ENCODE data around the gene AMPD2. TPM values are rescaled to one million over a fixed set of nuclear protein-coding genes. Genes with fewer than 3 reads are reported as not detected.

The AMPD2 gene
- total RNA-seq, result 100 to 1,000 TPM in 3 of 5 donors, 10 to 100 TPM in 2; 90.2 to 285 (median 100) TPM
- total RNA-seq (2013), result 39.0 TPM
- 57.5 to 211 (median 91.3) reads per million in 29 experiments for total RNA-seq

GRCh38 chr1:109619576-109620400 is at the start of gene AMPD2, which contains the start of gene GNAT2:
AMPD2 (plus strand) TSS chr1:109619837; CDS start chr1:109621176, 1,339 bp downstream.
GNAT2 (minus strand) TSS chr1:109619616; CDS start chr1:109612870, 6,746 bp downstream.
- H3K4me3 ChIP-seq (ENCODE audit: control insufficient read depth in 1 of 2, extremely low read depth in 1 of 2, low read length in 1 of 2), result peak within 1 kb of the TSS; percentile 88 to 98
- no peaks in the 10 kb centered on the region for H3K9me3 ChIP-seq
- H3K27me3 Mint-ChIP-seq, result no peaks in the 10 kb centered on the region
- ATAC-seq (replicated peaks in 1 of 4) (peak; percentile 41 to 53 (median 46)), DNase-seq (peak; percentile 45 to 84 (median 57))
- POLR2A ChIA-PET, result interaction anchor here in 1 of 2 donors (0.6 kb wide), 1 partner anchor 71 kb away, joined by 4 read pairs; the partner anchor contains the start of gene GNAI3
- H3K36me3 Mint-ChIP-seq, result no peaks in the 10 kb centered on the region
- peaks cover 73 to 83% (median 73%) of the 10 kb centered on the region in 3 donors for H3K4me1 Mint-ChIP-seq
- WGBS (ENCODE audit: insufficient coverage), result under 1% methylated on average over 42 of the region's 47 CpGs
- H3K4me3 Mint-ChIP-seq, result peak within 1 kb of the TSS; percentile 93 to 97 (median 96)
- no peaks in the 10 kb centered on the region for H3K9me3 Mint-ChIP-seq
- no peaks in the 10 kb centered on the region for H3K36me3 ChIP-seq (ENCODE audit: control insufficient read depth in 2 of 2, extremely low read depth in 1 of 2, insufficient read depth in 1 of 2, low read length in 1 of 2)
- H3K27me3 ChIP-seq (replicated peaks in 1 of 2; ENCODE audit: control insufficient read depth in 2 of 2, extremely low read depth in 1 of 2, insufficient read depth in 2 of 2, low read length in 1 of 2), result no peaks in the 10 kb centered on the region
- H3K4me1 ChIP-seq (ENCODE audit: control insufficient read depth in 1 of 2, extremely low read depth in 1 of 2, insufficient read depth in 2 of 2, low read length in 2 of 2), result peaks cover 34 to 71% of the 10 kb centered on the region in 2 experiments
- peak within 1 kb of the TSS; percentile 96 for H3K27ac ChIP-seq (ENCODE audit: low read length)
- CTCF ChIA-PET, result interaction anchor here (0.6 to 2.4 kb wide), 9 partner anchors 9 to 1114 kb away, joined by 3 to 12 read pairs (median 4); partner anchors contain the start of genes AHCYL1 (in 1 of the 2) and GNAI3 (in 1 of the 2)
- H3K27ac Mint-ChIP-seq, result peak within 1 kb of the TSS; percentile 95 to 96

GRCh38 chr1:109570414-109570813 is 49.2 kb upstream of the AMPD2 start:
- peaks cover 9% of the 10 kb centered on the region for H3K36me3 Mint-ChIP-seq
- Histone ChIP-seq H3K4me1 (ENCODE audit: control insufficient read depth in 1 of 2, extremely low read depth in 1 of 2, insufficient read depth in 2 of 2, low read length in 2 of 2) (no peaks in the 10 kb centered on the region), H3K36me3 (ENCODE audit: control insufficient read depth in 2 of 2, extremely low read depth in 1 of 2, insufficient read depth in 1 of 2, low read length in 1 of 2) (peaks cover 4 to 9% of the 10 kb centered on the region in 2 donors), H3K27ac (ENCODE audit: low read length) (no peak overlapping the region), H3K9me3 (no peaks in the 10 kb centered on the region), H3K4me3 (ENCODE audit: control insufficient read depth in 1 of 2, extremely low read depth in 1 of 2, low read length in 1 of 2) (no peak overlapping the region), H3K27me3 (replicated peaks in 1 of 2; ENCODE audit: control insufficient read depth in 2 of 2, extremely low read depth in 1 of 2, insufficient read depth in 2 of 2, low read length in 1 of 2) (no peaks in the 10 kb centered on the region)
- no peak overlapping the region for H3K4me3 Mint-ChIP-seq
- DNase-seq, result no peak
- H3K4me1 Mint-ChIP-seq, result peaks cover 18 to 22% (median 21%) of the 10 kb centered on the region in 3 donors
- H3K9me3 Mint-ChIP-seq, result no peaks in the 10 kb centered on the region
- no peak for ATAC-seq (replicated peaks in 1 of 4)
- ChIA-PET POLR2A (interaction anchor here (0.9 to 1.6 kb wide), 3 partner anchors 9 to 22 kb away, joined by 3 to 4 read pairs (median 3); partner anchors contain the start of gene GNAI3 (in 1 of the 2)), CTCF (interaction anchor here (0.5 to 2.4 kb wide), 5 partner anchors 11 to 69 kb away, joined by 3 to 8 read pairs (median 4); no protein-coding TSS in a partner anchor)
- WGBS (ENCODE audit: insufficient coverage), result 89% methylated on average over 3 of the region's 3 CpGs
- H3K27ac Mint-ChIP-seq, result no peak overlapping the region
- H3K27me3 Mint-ChIP-seq, result no peaks in the 10 kb centered on the region

GRCh38 chr1:109573785-109574184 is 45.9 kb upstream of the AMPD2 start:
- H3K27me3 ChIP-seq (replicated peaks in 1 of 2; ENCODE audit: control insufficient read depth in 2 of 2, extremely low read depth in 1 of 2, insufficient read depth in 2 of 2, low read length in 1 of 2), result no peaks in the 10 kb centered on the region
- H3K4me1 ChIP-seq (ENCODE audit: control insufficient read depth in 1 of 2, extremely low read depth in 1 of 2, insufficient read depth in 2 of 2, low read length in 2 of 2), result no peaks in the 10 kb centered on the region
- H3K9me3 Mint-ChIP-seq, result no peaks in the 10 kb centered on the region
- H3K4me1 Mint-ChIP-seq, result peaks cover 11 to 16% (median 12%) of the 10 kb centered on the region in 3 donors
- H3K36me3 Mint-ChIP-seq, result peaks cover 24% of the 10 kb centered on the region
- DNase-seq (no peak), ATAC-seq (replicated peaks in 1 of 4) (no peak)
- no CpG with 5 or more reads among the region's 2 CpGs for WGBS (ENCODE audit: insufficient coverage)
- no peaks in the 10 kb centered on the region for H3K9me3 ChIP-seq
- peak overlapping the region in 1 of 2 donors; percentile 8 for H3K27ac Mint-ChIP-seq
- H3K36me3 ChIP-seq (ENCODE audit: control insufficient read depth in 2 of 2, extremely low read depth in 1 of 2, insufficient read depth in 1 of 2, low read length in 1 of 2), result peaks cover 4 to 19% of the 10 kb centered on the region in 2 donors
- CTCF ChIA-PET, result interaction anchor here in 1 of 2 donors (0.8 to 1.1 kb wide), 2 partner anchors 14 to 67 kb away, joined by 3 read pairs; no protein-coding TSS in a partner anchor
- H3K27me3 Mint-ChIP-seq, result no peaks in the 10 kb centered on the region
- H3K4me3 Mint-ChIP-seq, result no peak overlapping the region
- POLR2A ChIA-PET, result no interaction called here
- no peak overlapping the region for H3K27ac ChIP-seq (ENCODE audit: low read length)
- no peak overlapping the region for H3K4me3 ChIP-seq (ENCODE audit: control insufficient read depth in 1 of 2, extremely low read depth in 1 of 2, low read length in 1 of 2)

GRCh38 chr1:109578947-109579443 is 40.6 kb upstream of the AMPD2 start:
- H3K4me3 Mint-ChIP-seq, result no peak overlapping the region
- ATAC-seq (replicated peaks in 1 of 4) (no peak), DNase-seq (no peak)
- H3K9me3 ChIP-seq, result no peaks in the 10 kb centered on the region
- H3K4me1 Mint-ChIP-seq, result peaks cover 0 to 9% (median 1%) of the 10 kb centered on the region in 3 donors
- ChIA-PET POLR2A (no interaction called here), CTCF (interaction anchor here in 1 of 2 donors (0.6 to 3.0 kb wide), 2 partner anchors 33 to 66 kb away, joined by 3 to 9 read pairs; no protein-coding TSS in a partner anchor)
- no peaks in the 10 kb centered on the region for H3K27me3 Mint-ChIP-seq
- no peaks in the 10 kb centered on the region for H3K4me1 ChIP-seq (ENCODE audit: control insufficient read depth in 1 of 2, extremely low read depth in 1 of 2, insufficient read depth in 2 of 2, low read length in 2 of 2)
- H3K27ac ChIP-seq (ENCODE audit: low read length), result no peak overlapping the region
- no peak overlapping the region for H3K4me3 ChIP-seq (ENCODE audit: control insufficient read depth in 1 of 2, extremely low read depth in 1 of 2, low read length in 1 of 2)
- H3K27me3 ChIP-seq (replicated peaks in 1 of 2; ENCODE audit: control insufficient read depth in 2 of 2, extremely low read depth in 1 of 2, insufficient read depth in 2 of 2, low read length in 1 of 2), result no peaks in the 10 kb centered on the region
- H3K36me3 ChIP-seq (ENCODE audit: control insufficient read depth in 2 of 2, extremely low read depth in 1 of 2, insufficient read depth in 1 of 2, low read length in 1 of 2), result peaks cover 0 to 55% of the 10 kb centered on the region in 2 donors
- 100% methylated on average over 3 of the region's 3 CpGs for WGBS (ENCODE audit: insufficient coverage)
- H3K9me3 Mint-ChIP-seq, result no peaks in the 10 kb centered on the region
- H3K27ac Mint-ChIP-seq, result peak overlapping the region; percentile 25 to 40
- H3K36me3 Mint-ChIP-seq, result peaks cover 52% of the 10 kb centered on the region

GRCh38 chr1:109579491-109579890 is 40.1 kb upstream of the AMPD2 start:
- no peaks in the 10 kb centered on the region for H3K4me1 ChIP-seq (ENCODE audit: control insufficient read depth in 1 of 2, extremely low read depth in 1 of 2, insufficient read depth in 2 of 2, low read length in 2 of 2)
- Mint-ChIP-seq H3K27me3 (no peaks in the 10 kb centered on the region), H3K36me3 (peaks cover 54% of the 10 kb centered on the region), H3K27ac (no peak overlapping the region), H3K4me3 (no peak overlapping the region), H3K4me1 (peaks cover 0 to 11% (median 1%) of the 10 kb centered on the region in 3 donors), H3K9me3 (no peaks in the 10 kb centered on the region)
- CTCF ChIA-PET, result interaction anchor here in 1 of 2 donors (3.0 kb wide), 1 partner anchor 34 kb away, joined by 9 read pairs; no protein-coding TSS in a partner anchor
- POLR2A ChIA-PET, result no interaction called here
- peaks cover 0 to 58% of the 10 kb centered on the region in 2 donors for H3K36me3 ChIP-seq (ENCODE audit: control insufficient read depth in 2 of 2, extremely low read depth in 1 of 2, insufficient read depth in 1 of 2, low read length in 1 of 2)
- WGBS (ENCODE audit: insufficient coverage), result no CpG with 5 or more reads among the region's 1 CpG
- no peak overlapping the region for H3K27ac ChIP-seq (ENCODE audit: low read length)
- H3K4me3 ChIP-seq (ENCODE audit: control insufficient read depth in 1 of 2, extremely low read depth in 1 of 2, low read length in 1 of 2), result no peak overlapping the region
- no peak for ATAC-seq (replicated peaks in 1 of 4)
- no peaks in the 10 kb centered on the region for H3K9me3 ChIP-seq
- DNase-seq, result no peak
- no peaks in the 10 kb centered on the region for H3K27me3 ChIP-seq (replicated peaks in 1 of 2; ENCODE audit: control insufficient read depth in 2 of 2, extremely low read depth in 1 of 2, insufficient read depth in 2 of 2, low read length in 1 of 2)

- CTCF ChIA-PET, result no interaction called here
- DNase-seq, result no peak
- ATAC-seq (replicated peaks in 1 of 4), result no peak
- Histone ChIP-seq H3K36me3 (ENCODE audit: control insufficient read depth in 2 of 2, extremely low read depth in 1 of 2, insufficient read depth in 1 of 2, low read length in 1 of 2) (peaks cover 0 to 73% of the 10 kb centered on the region in 2 donors), H3K9me3 (no peaks in the 10 kb centered on the region), H3K27me3 (replicated peaks in 1 of 2; ENCODE audit: control insufficient read depth in 2 of 2, extremely low read depth in 1 of 2, insufficient read depth in 2 of 2, low read length in 1 of 2) (no peaks in the 10 kb centered on the region), H3K4me1 (ENCODE audit: control insufficient read depth in 1 of 2, extremely low read depth in 1 of 2, insufficient read depth in 2 of 2, low read length in 2 of 2) (no peaks in the 10 kb centered on the region), H3K27ac (ENCODE audit: low read length) (no peak overlapping the region), H3K4me3 (ENCODE audit: control insufficient read depth in 1 of 2, extremely low read depth in 1 of 2, low read length in 1 of 2) (no peak overlapping the region)
- 90% methylated on average over 2 of the region's 2 CpGs for WGBS (ENCODE audit: insufficient coverage)
- H3K4me1 Mint-ChIP-seq, result peaks cover 0 to 15% (median 0%) of the 10 kb centered on the region in 3 donors
- POLR2A ChIA-PET, result interaction anchor here in 1 of 2 donors (0.8 kb wide), 1 partner anchor 490 kb away, joined by 8 read pairs; no protein-coding TSS in a partner anchor
- H3K4me3 Mint-ChIP-seq, result no peak overlapping the region
- no peaks in the 10 kb centered on the region for H3K27me3 Mint-ChIP-seq
- H3K27ac Mint-ChIP-seq, result no peak overlapping the region
- no peaks in the 10 kb centered on the region for H3K9me3 Mint-ChIP-seq
- H3K36me3 Mint-ChIP-seq, result peaks cover 54% of the 10 kb centered on the region
Measured at GRCh38 chr1:109582021-109582420, 37.6 kb upstream of the AMPD2 start.

Measured in T-cell (primary cell).